ENCODE results near the gene SOX10. TPM values are rescaled to one million over a fixed set of nuclear protein-coding genes. Genes with fewer than 3 reads are reported as not detected.
"Not testable (repeated sequence)": the region's sequence is repeated elsewhere in the genome, so short reads cannot be mapped to it uniquely, and the experiment has no call there.

Gene SOX10
- total and polyA plus RNA-seq, 2 of the 13 experiments (the other 11 are each of a cell fraction or from before 2014, with no cell fraction given): not detected

GRCh38 chr22:37976022-37976421 is 8.3 kb downstream of the SOX10 start:
- H4K20me1 ChIP-seq (ENCODE audit: insufficient read depth, low read length); in situ Hi-C loops (cut with HindIII; ENCODE audit: extremely low pct_ligation_motif_present, low pct_unique_long_range_greater_than_20kb); H3K4me3 ChIP-seq (replicated peaks in 1 of 3; ENCODE audit: insufficient read depth in 1 of 3, low read depth in 2 of 3, low read length in 3 of 3); H3K9me3 ChIP-seq (ENCODE audit: low read length); H3K27ac ChIP-seq (ENCODE audit: extremely low read length, insufficient read depth, low read length); CTCF ChIA-PET (ENCODE audit: low intra/inter-chr PET ratio, low total read pairs); POLR2A ChIA-PET; H3K79me2 ChIP-seq (ENCODE audit: insufficient read depth, low read length); BruUV-seq (replicated peaks); intact Hi-C loops (cut with micrococcal nuclease; ENCODE audit: unreplicated experiment); ATAC-seq; H3K9ac ChIP-seq (ENCODE audit: insufficient read depth, low read depth, low read length); H2AFZ ChIP-seq (ENCODE audit: low read length); FAIRE-seq; H3K27me3 ChIP-seq (ENCODE audit: control insufficient read depth in 1 of 2, insufficient read depth in 2 of 2, low read length in 2 of 2); DNase-seq (ENCODE audit: low spot score); H3K4me2 ChIP-seq (ENCODE audit: low read depth, low read length); H3K36me3 ChIP-seq (replicated peaks in 1 of 2; ENCODE audit: control insufficient read depth in 1 of 2, insufficient read depth in 2 of 2, low read length in 2 of 2): not testable (repeated sequence)
- H3K4me1 ChIP-seq (ENCODE audit: insufficient read depth, low read length): peaks cover 32% of the 10 kb centered on the region
- WGBS (ENCODE audit: low lambda C conversion rate): 95% methylated on average over 8 of the region's 8 CpGs

DNA sequence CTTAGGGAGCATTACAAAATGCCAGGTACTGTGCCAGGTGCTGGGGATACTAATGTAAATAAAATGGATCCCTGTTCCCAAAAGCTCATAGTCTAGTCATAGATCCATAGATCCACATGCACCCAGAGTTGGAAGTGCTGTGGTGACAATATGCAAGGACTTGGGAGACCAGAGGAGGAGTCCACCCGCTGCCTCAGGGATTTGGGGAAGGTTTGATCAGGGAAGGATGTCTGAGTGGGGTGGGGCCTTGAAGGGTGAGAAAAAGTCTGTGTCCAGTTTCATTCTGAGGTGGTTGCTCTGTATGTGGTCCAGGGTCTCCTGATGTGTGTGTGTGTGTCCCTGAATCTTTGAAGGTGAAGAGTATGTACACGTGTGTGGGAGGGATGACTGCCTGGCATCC is 9.2 kb downstream of the SOX10 start:
- 93% methylated on average over 2 of the region's 2 CpGs for WGBS (ENCODE audit: low lambda C conversion rate)
- Histone ChIP-seq H3K79me2 (ENCODE audit: insufficient read depth, low read length) (no peaks in the 10 kb centered on the region), H3K27ac (ENCODE audit: extremely low read length, insufficient read depth, low read length) (no peak overlapping the region), H3K4me2 (ENCODE audit: low read depth, low read length) (no peak overlapping the region), H3K36me3 (replicated peaks in 1 of 2; ENCODE audit: control insufficient read depth in 1 of 2, insufficient read depth in 2 of 2, low read length in 2 of 2) (no peaks in the 10 kb centered on the region; a peak in 2 of 5 replicates), H3K4me1 (ENCODE audit: insufficient read depth, low read length) (peaks cover 32% of the 10 kb centered on the region), H2AFZ (ENCODE audit: low read length) (no peak overlapping the region), H3K4me3 (replicated peaks in 1 of 3; ENCODE audit: insufficient read depth in 1 of 3, low read depth in 2 of 3, low read length in 3 of 3) (no peak overlapping the region), H3K9ac (ENCODE audit: insufficient read depth, low read depth, low read length) (no peak overlapping the region), H4K20me1 (ENCODE audit: insufficient read depth, low read length) (no peaks in the 10 kb centered on the region), H3K27me3 (ENCODE audit: control insufficient read depth in 1 of 2, insufficient read depth in 2 of 2, low read length in 2 of 2) (no peaks in the 10 kb centered on the region), H3K9me3 (ENCODE audit: low read length) (no peaks in the 10 kb centered on the region)
- ChIA-PET POLR2A (no interaction called here), CTCF (ENCODE audit: low intra/inter-chr PET ratio, low total read pairs) (no interaction called here)
- intact Hi-C loops (cut with micrococcal nuclease; ENCODE audit: unreplicated experiment) (no loop called here), in situ Hi-C loops (cut with HindIII; ENCODE audit: extremely low pct_ligation_motif_present, low pct_unique_long_range_greater_than_20kb) (no loop called here)
- FAIRE-seq: no peak
- BruUV-seq (replicated peaks): no TSS peak
- ATAC-seq: no peak
- no peak for DNase-seq (ENCODE audit: low spot score)
- no peak for TF ChIP-seq ATRX (CRISPR knock-in tag; IDR thresholded peaks at IDR 0.05; ENCODE audit: borderline replicate concordance)
- TF ChIP-seq ISX (CRISPR knock-in tag; conservative IDR thresholded peaks at IDR 0.05): no peak
- no peak for TF ChIP-seq RELA (CRISPR knock-in tag; IDR thresholded peaks at IDR 0.05)
- TF ChIP-seq GPN1 (CRISPR knock-in tag; IDR thresholded peaks at IDR 0.05; ENCODE audit: borderline replicate concordance): no peak
- no peak for TF ChIP-seq ZNF7 (CRISPR knock-in tag; IDR thresholded peaks at IDR 0.05)
- TF ChIP-seq, protein P1, sequence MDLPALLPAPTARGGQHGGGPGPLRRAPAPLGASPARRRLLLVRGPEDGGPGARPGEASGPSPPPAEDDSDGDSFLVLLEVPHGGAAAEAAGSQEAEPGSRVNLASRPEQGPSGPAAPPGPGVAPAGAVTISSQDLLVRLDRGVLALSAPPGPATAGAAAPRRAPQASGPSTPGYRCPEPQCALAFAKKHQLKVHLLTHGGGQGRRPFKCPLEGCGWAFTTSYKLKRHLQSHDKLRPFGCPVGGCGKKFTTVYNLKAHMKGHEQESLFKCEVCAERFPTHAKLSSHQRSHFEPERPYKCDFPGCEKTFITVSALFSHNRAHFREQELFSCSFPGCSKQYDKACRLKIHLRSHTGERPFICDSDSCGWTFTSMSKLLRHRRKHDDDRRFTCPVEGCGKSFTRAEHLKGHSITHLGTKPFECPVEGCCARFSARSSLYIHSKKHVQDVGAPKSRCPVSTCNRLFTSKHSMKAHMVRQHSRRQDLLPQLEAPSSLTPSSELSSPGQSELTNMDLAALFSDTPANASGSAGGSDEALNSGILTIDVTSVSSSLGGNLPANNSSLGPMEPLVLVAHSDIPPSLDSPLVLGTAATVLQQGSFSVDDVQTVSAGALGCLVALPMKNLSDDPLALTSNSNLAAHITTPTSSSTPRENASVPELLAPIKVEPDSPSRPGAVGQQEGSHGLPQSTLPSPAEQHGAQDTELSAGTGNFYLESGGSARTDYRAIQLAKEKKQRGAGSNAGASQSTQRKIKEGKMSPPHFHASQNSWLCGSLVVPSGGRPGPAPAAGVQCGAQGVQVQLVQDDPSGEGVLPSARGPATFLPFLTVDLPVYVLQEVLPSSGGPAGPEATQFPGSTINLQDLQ (CRISPR knock-in tag; IDR thresholded peaks at IDR 0.05): no peak
- TF ChIP-seq HOXD1 (CRISPR knock-in tag; IDR thresholded peaks at IDR 0.05): no peak
- TF ChIP-seq, protein P2, sequence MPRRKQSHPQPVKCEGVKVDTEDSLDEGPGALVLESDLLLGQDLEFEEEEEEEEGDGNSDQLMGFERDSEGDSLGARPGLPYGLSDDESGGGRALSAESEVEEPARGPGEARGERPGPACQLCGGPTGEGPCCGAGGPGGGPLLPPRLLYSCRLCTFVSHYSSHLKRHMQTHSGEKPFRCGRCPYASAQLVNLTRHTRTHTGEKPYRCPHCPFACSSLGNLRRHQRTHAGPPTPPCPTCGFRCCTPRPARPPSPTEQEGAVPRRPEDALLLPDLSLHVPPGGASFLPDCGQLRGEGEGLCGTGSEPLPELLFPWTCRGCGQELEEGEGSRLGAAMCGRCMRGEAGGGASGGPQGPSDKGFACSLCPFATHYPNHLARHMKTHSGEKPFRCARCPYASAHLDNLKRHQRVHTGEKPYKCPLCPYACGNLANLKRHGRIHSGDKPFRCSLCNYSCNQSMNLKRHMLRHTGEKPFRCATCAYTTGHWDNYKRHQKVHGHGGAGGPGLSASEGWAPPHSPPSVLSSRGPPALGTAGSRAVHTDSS (CRISPR knock-in tag; conservative IDR thresholded peaks at IDR 0.05): no peak
- no peak for TF ChIP-seq ZNF83 (CRISPR knock-in tag; IDR thresholded peaks at IDR 0.05; ENCODE audit: borderline replicate concordance)
- no peak for TF ChIP-seq CREB1 (IDR thresholded peaks at IDR 0.05)
- TF ChIP-seq CREB1 (CRISPR knock-in tag; IDR thresholded peaks at IDR 0.05): no peak
- TF ChIP-seq CBX2 (IDR thresholded peaks at IDR 0.05; ENCODE audit: low read depth, low read length): no peak
- no peak for TF ChIP-seq CBX2 (CRISPR knock-in tag; IDR thresholded peaks at IDR 0.05; ENCODE audit: low read depth)
- TF ChIP-seq, protein P3, sequence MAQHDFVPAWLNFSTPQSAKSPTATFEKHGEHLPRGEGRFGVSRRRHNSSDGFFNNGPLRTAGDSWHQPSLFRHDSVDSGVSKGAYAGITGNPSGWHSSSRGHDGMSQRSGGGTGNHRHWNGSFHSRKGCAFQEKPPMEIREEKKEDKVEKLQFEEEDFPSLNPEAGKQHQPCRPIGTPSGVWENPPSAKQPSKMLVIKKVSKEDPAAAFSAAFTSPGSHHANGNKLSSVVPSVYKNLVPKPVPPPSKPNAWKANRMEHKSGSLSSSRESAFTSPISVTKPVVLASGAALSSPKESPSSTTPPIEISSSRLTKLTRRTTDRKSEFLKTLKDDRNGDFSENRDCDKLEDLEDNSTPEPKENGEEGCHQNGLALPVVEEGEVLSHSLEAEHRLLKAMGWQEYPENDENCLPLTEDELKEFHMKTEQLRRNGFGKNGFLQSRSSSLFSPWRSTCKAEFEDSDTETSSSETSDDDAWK (CRISPR knock-in tag; IDR thresholded peaks at IDR 0.05): no peak
- no peak for TF ChIP-seq PAWR (CRISPR knock-in tag; IDR thresholded peaks at IDR 0.05; ENCODE audit: borderline replicate concordance)
- TF ChIP-seq ERF (CRISPR knock-in tag; IDR thresholded peaks at IDR 0.05): no peak

Measured in HepG2 (cell line).